ENCODE measurements around the gene VAV3.
"Not testable (repeated sequence)": the region's sequence is repeated elsewhere in the genome, so short reads cannot be mapped to it uniquely, and the experiment has no call there.

Gene VAV3

DNA sequence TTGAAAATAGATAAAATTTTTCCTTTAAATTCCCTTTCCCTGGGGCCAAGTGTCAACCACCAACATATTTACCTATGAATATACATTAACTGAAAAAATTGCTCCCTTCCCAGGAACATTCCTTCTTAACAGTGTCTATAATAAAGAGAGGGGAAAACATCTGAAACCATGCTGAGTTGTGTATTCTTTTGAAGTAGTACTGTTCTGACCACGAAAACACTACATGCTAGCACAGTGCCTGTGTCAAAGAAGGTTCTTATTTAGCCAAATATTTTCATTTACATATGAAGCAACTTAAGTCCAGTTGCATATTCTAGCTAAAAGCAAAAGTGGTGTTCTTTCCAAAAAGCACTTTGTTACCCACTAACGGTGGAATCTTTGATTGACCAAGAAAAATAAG is 311.2 kb downstream of the VAV3 start:
- TF ChIP-seq GABPA (IDR thresholded peaks at IDR 0.05; ENCODE audit: low read depth), result no peak
- no peak for TF ChIP-seq POLR2AphosphoS5 (IDR thresholded peaks at IDR 0.05; ENCODE audit: low read depth)
- no peak for TF ChIP-seq SPI1 (IDR thresholded peaks at IDR 0.05; ENCODE audit: borderline replicate concordance, low read depth)
- TF ChIP-seq, protein P1, sequence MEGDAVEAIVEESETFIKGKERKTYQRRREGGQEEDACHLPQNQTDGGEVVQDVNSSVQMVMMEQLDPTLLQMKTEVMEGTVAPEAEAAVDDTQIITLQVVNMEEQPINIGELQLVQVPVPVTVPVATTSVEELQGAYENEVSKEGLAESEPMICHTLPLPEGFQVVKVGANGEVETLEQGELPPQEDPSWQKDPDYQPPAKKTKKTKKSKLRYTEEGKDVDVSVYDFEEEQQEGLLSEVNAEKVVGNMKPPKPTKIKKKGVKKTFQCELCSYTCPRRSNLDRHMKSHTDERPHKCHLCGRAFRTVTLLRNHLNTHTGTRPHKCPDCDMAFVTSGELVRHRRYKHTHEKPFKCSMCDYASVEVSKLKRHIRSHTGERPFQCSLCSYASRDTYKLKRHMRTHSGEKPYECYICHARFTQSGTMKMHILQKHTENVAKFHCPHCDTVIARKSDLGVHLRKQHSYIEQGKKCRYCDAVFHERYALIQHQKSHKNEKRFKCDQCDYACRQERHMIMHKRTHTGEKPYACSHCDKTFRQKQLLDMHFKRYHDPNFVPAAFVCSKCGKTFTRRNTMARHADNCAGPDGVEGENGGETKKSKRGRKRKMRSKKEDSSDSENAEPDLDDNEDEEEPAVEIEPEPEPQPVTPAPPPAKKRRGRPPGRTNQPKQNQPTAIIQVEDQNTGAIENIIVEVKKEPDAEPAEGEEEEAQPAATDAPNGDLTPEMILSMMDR (IDR thresholded peaks at IDR 0.05; ENCODE audit: insufficient read depth, low read length), result no peak
- no peaks in the 10 kb centered on the region for H3K27me3 ChIP-seq (ENCODE audit: insufficient read depth, poor library complexity, severe bottlenecking)
- no peak for DNase-seq (ENCODE audit: low read depth in 1 of 2, low spot score in 1 of 2)
- no peak overlapping the region for H3K4me3 ChIP-seq (replicated peaks; ENCODE audit: insufficient read depth, low read length)
- H3K27ac ChIP-seq (replicated peaks), result no peak overlapping the region

DNA sequence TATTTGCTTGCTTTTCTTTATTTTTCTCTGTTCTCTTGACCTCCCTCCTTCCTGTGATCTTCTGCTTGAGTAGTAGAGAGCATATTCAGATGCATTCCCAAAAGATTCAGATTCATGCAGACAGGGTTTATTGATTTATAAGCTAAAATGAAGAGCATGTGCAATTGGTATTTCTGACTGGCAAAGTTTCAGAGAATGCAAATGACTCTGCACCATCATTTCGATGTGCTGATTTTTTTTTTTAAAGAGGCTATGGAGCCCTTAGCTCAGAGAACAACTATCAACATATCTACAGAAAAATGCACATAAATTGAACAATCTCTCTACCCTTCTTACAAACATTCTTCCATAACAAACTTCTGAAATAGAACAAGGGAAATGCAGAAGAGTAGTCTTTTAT is 312.0 kb downstream of the VAV3 start:
- no peak for DNase-seq (ENCODE audit: low read depth in 1 of 2, low spot score in 1 of 2)
- Histone ChIP-seq H3K27me3 (ENCODE audit: insufficient read depth, poor library complexity, severe bottlenecking) (no peaks in the 10 kb centered on the region), H3K4me3 (replicated peaks; ENCODE audit: insufficient read depth, low read length) (no peak overlapping the region), H3K27ac (replicated peaks) (no peak overlapping the region)
- TF ChIP-seq, protein P1 (IDR thresholded peaks at IDR 0.05; ENCODE audit: insufficient read depth, low read length), result no peak

DNA sequence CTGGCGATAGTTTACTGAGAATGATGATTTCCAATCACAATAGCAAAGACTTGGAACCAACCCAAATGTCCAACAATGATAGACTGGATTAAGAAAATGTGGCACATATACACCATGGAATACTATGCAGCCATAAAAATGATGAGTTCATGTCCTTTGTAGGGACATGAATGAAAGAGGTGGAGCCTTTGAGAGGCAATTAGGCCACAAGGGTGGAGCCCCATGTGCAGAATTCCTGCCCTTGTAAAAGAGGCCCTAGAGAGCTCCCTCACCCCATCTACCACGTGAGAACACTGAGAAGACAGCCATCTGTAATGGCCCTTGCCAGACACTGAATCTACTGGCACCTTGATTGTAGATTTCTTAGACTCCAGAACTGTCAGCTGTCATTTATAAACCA is 314.2 kb downstream of the VAV3 start:
- H3K27me3 ChIP-seq (ENCODE audit: insufficient read depth, poor library complexity, severe bottlenecking); H3K27ac ChIP-seq (replicated peaks): not testable (repeated sequence)

DNA sequence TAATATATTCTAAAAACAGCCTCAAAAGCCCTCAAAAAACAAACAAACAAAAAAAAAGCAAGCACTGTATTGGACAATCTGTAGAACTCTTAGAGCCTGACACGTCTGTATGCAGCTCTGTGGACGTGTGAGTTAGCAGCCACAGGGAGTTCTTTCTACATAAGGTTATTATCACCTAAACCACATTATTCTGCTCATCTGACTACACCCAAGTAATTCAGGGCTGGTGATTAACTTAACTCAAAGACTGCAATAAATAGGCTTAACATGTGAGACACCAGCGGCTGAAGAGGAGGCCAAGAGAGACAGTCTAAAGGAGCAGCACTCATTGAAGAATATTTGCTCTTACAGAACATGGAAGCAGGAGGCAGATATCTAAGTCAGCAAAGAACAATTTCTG is 316.0 kb downstream of the VAV3 start:
- TF ChIP-seq GABPA (IDR thresholded peaks at IDR 0.05; ENCODE audit: low read depth) (no peak), SPI1 (IDR thresholded peaks at IDR 0.05; ENCODE audit: borderline replicate concordance, low read depth) (no peak), POLR2AphosphoS5 (IDR thresholded peaks at IDR 0.05; ENCODE audit: low read depth) (no peak)
- TF ChIP-seq, protein P1 (IDR thresholded peaks at IDR 0.05; ENCODE audit: insufficient read depth, low read length), result no peak
- TF ChIP-seq, protein P2, sequence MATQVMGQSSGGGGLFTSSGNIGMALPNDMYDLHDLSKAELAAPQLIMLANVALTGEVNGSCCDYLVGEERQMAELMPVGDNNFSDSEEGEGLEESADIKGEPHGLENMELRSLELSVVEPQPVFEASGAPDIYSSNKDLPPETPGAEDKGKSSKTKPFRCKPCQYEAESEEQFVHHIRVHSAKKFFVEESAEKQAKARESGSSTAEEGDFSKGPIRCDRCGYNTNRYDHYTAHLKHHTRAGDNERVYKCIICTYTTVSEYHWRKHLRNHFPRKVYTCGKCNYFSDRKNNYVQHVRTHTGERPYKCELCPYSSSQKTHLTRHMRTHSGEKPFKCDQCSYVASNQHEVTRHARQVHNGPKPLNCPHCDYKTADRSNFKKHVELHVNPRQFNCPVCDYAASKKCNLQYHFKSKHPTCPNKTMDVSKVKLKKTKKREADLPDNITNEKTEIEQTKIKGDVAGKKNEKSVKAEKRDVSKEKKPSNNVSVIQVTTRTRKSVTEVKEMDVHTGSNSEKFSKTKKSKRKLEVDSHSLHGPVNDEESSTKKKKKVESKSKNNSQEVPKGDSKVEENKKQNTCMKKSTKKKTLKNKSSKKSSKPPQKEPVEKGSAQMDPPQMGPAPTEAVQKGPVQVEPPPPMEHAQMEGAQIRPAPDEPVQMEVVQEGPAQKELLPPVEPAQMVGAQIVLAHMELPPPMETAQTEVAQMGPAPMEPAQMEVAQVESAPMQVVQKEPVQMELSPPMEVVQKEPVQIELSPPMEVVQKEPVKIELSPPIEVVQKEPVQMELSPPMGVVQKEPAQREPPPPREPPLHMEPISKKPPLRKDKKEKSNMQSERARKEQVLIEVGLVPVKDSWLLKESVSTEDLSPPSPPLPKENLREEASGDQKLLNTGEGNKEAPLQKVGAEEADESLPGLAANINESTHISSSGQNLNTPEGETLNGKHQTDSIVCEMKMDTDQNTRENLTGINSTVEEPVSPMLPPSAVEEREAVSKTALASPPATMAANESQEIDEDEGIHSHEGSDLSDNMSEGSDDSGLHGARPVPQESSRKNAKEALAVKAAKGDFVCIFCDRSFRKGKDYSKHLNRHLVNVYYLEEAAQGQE (IDR thresholded peaks at IDR 0.05; ENCODE audit: insufficient replicate concordance, low read depth), result no peak
- Histone ChIP-seq H3K4me3 (replicated peaks; ENCODE audit: insufficient read depth, low read length) (no peak overlapping the region), H3K27me3 (ENCODE audit: insufficient read depth, poor library complexity, severe bottlenecking) (no peaks in the 10 kb centered on the region), H3K27ac (replicated peaks) (no peak overlapping the region)
- no peak for DNase-seq (ENCODE audit: low read depth in 1 of 2, low spot score in 1 of 2)

More for the DNA sequence above, 314.2 kb downstream of the VAV3 start:
- H3K4me3 ChIP-seq (replicated peaks; ENCODE audit: insufficient read depth, low read length); DNase-seq (ENCODE audit: low read depth in 1 of 2, low spot score in 1 of 2): not testable (repeated sequence)

DNA sequence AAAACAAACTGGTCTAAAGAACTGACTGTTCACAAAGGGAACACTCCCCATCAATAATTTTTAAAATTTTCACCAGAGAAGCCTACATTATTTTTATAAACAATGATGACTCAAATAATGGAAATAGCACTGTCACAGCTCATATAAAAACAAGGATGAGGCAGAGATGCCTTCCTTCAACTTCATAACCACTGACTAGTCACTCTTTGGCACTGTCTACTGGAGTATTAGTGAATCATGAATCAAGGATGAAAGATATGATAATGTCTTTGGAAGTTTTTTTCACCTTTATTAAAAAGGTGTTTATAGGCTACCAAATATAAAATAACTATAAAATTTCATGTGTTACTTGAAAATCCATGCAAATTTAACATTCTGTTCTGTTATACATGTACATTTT is 316.9 kb downstream of the VAV3 start:
- TF ChIP-seq, protein P1 (IDR thresholded peaks at IDR 0.05; ENCODE audit: insufficient read depth, low read length), result no peak
- TF ChIP-seq POLR2AphosphoS5 (IDR thresholded peaks at IDR 0.05; ENCODE audit: low read depth) (no peak), GABPA (IDR thresholded peaks at IDR 0.05; ENCODE audit: low read depth) (no peak), SPI1 (IDR thresholded peaks at IDR 0.05; ENCODE audit: borderline replicate concordance, low read depth) (no peak)
- TF ChIP-seq, protein P2 (IDR thresholded peaks at IDR 0.05; ENCODE audit: insufficient replicate concordance, low read depth), result no peak
- Histone ChIP-seq H3K27ac (replicated peaks) (no peak overlapping the region), H3K27me3 (ENCODE audit: insufficient read depth, poor library complexity, severe bottlenecking) (no peaks in the 10 kb centered on the region), H3K4me3 (replicated peaks; ENCODE audit: insufficient read depth, low read length) (no peak overlapping the region)
- no peak for DNase-seq (ENCODE audit: low read depth in 1 of 2, low spot score in 1 of 2)
